ENCODE measurements around the gene BMF.

DNA sequence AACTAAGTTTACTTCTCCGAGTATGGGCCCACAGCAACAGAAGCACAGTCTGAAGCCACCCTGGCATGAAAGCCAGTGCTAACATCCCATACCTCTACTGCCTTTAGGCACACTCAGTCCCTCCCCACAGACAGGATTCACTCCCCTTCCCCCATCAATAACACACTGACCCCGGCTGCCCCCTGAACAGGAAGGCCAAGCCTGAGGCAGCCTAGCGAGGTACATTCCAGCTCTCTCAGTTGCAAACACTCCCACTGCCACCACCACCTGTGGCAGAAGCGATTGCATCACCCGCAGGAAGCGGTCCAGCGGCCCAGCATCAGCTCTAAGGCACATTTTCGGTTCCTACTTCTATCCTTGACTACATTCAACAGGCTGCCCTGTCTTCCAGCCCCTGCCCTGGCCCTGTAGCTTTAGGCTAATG, 7.0 kb upstream of the BMF start:
- TF ChIP-seq JUN (IDR thresholded peaks at IDR 0.05) (no peak), MYC (IDR thresholded peaks at IDR 0.05; ENCODE audit: borderline replicate concordance, low read length) (no peak), HOXA7 (CRISPR knock-in tag; IDR thresholded peaks at IDR 0.05) (no peak), CTCF (IDR thresholded peaks at IDR 0.05) (no peak), NPAS2 (CRISPR knock-in tag; IDR thresholded peaks at IDR 0.05; ENCODE audit: borderline replicate concordance) (no peak), ZSCAN20 (CRISPR knock-in tag; IDR thresholded peaks at IDR 0.05) (no peak), KDM1A (IDR thresholded peaks at IDR 0.05; ENCODE audit: low read depth) (no peak), FOSL2 (IDR thresholded peaks at IDR 0.05) (no peak), FOSL2 (CRISPR knock-in tag; IDR thresholded peaks at IDR 0.05) (no peak), MAFK (IDR thresholded peaks at IDR 0.05; ENCODE audit: partially characterized antibody) (no peak)
- TF ChIP-seq, protein P1, sequence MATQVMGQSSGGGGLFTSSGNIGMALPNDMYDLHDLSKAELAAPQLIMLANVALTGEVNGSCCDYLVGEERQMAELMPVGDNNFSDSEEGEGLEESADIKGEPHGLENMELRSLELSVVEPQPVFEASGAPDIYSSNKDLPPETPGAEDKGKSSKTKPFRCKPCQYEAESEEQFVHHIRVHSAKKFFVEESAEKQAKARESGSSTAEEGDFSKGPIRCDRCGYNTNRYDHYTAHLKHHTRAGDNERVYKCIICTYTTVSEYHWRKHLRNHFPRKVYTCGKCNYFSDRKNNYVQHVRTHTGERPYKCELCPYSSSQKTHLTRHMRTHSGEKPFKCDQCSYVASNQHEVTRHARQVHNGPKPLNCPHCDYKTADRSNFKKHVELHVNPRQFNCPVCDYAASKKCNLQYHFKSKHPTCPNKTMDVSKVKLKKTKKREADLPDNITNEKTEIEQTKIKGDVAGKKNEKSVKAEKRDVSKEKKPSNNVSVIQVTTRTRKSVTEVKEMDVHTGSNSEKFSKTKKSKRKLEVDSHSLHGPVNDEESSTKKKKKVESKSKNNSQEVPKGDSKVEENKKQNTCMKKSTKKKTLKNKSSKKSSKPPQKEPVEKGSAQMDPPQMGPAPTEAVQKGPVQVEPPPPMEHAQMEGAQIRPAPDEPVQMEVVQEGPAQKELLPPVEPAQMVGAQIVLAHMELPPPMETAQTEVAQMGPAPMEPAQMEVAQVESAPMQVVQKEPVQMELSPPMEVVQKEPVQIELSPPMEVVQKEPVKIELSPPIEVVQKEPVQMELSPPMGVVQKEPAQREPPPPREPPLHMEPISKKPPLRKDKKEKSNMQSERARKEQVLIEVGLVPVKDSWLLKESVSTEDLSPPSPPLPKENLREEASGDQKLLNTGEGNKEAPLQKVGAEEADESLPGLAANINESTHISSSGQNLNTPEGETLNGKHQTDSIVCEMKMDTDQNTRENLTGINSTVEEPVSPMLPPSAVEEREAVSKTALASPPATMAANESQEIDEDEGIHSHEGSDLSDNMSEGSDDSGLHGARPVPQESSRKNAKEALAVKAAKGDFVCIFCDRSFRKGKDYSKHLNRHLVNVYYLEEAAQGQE (IDR thresholded peaks at IDR 0.05): no peak
